M059J (cell line): ENCODE measurements around the gene CYB5B. TPM values are rescaled to one million over a fixed set of nuclear protein-coding genes. Genes with fewer than 3 reads are reported as not detected.

Source experiments
- DNase-seq: peaks from one replicate; pipeline ENCODE4 v3.0.0-alpha.2; 2012; ENCODE audit warnings: low read depth
- total RNA-seq: library from RNA; depleted of rRNA; stranded (reverse); fragments of >200 nt; shearing (Covaris generic); gene quantifications from 2 replicates; pipeline ENCODE4 v1.2.3, GENCODE V29; 2014

Gene CYB5B
- total RNA-seq, 1 experiment from 2014 or later: 206 TPM

DNA sequence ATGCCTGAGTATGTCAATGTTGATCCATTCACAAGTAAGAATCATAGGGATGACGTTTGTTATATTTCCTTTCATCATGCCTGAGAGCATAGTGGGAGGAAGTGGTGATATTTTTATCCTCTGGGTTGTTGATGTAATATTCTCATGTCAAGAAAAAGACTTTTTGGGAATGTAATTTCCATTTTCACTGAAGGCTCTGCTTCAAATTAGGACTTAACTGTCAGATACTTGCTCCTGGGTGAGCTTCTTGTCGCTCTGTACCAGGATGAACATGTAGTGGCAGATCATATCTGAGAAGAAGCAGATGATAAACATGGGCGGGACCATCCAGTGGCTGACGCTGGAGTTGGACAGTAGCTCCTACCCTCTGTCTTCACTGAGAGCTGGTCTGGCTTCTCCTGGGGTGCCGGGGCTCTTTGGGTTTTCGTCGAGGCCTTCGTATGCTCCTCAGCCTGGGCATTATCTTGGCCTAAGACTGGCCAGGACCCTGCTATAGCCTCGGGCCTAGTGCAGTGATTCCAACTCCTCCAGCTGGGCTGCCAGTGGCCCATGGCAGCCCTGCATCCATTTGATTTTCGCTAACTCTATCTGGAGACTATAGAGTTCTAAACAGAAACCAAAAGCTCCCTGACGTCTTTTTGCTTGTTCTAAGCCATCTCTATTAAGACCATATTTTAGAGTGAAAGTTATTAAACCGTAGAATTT, 19.7 kb downstream of the CYB5B start:
- DNase-seq: peak; percentile 43

- DNase-seq: peak; percentile 11
These were observed 20.6 kb downstream of the CYB5B start for GRCh38 chr16:69444873-69445517.

DNA sequence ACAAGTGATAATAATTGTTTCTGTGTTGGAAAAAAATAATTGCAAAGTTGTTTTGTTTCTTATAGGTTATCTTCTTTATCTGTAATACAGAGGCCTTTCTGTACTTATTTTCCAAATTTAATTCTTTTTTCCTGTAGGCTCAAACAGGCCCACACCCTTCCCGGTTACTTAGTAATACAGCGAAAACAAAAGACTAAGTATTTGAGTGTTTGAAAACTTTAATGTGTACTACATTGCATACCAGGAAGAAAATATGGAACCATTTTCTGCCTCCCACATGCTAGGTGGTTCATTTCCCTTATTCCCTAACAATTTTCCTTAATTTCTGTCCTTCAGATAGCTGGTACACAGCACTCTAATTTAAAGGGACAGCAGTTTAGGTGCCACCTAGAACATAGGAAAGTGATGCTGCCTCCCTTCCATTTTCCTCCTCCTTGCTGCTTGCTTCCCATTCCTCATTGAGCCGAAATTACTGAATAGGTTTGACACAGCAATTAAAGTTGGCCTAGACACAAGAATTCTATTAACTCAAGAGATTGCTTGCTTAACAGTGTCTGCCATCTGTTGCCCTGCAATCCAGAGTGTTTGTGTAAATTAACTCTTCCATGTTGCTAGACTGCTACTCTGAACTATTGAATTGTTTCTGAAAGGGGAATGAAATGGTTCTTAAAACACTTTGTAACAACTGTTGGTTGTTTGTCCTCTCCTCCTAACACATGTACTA, 24.2 kb downstream of the CYB5B start:
- DNase-seq: peak; percentile 21

GRCh38 chr16:69451166-69451565, 26.7 kb downstream of the CYB5B start:
- peak; percentile 69 for DNase-seq

- DNase-seq: no peak
These were observed 29.5 kb downstream of the CYB5B start for GRCh38 chr16:69453936-69454335.

- DNase-seq: peak; percentile 53
These were observed 39.5 kb downstream of the CYB5B start for GRCh38 chr16:69463876-69464275.

GRCh38 chr16:69465083-69465721, 40.8 kb downstream of the CYB5B start:
- peak; percentile 92 for DNase-seq

- DNase-seq: peak; percentile 11
These were observed 41.5 kb downstream of the CYB5B start for GRCh38 chr16:69465881-69466280.

GRCh38 chr16:69466547-69466946, 42.1 kb downstream of the CYB5B start:
- DNase-seq: peak; percentile 44

GRCh38 chr16:69467080-69467479, 42.7 kb downstream of the CYB5B start:
- no peak for DNase-seq

DNA sequence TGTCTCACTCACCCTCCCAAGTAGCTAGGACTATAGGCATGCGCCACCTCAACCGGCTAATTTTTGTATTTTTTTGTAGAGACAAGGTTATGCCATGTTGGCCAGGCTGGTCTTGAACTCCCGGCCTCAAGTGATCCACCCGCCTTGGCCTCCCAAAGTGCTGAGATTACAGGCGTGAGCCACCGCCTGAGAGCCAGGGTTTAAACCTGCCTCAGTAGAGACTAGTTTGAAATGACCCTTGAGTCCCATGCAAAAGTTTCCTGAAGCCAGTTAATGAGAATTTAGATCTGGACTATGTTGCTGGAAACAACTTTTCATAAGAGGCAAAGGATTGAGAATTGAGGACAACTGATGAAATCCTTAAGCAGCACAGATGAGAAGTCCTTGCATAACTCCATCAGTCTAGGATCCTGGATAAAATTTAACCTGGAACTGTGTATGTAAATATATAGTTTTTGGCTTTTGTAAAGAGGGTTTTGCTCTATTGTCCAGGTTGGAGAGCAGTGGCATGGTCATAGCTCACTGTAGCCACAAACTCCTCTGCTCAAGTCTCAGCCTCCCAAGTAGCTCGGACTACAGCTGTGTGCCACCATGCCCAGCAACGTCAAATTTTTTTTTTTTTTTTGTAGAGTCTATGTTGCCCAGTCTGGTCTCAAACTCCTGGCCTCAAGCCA, 43.2 kb downstream of the CYB5B start:
- DNase-seq: no peak

DNA sequence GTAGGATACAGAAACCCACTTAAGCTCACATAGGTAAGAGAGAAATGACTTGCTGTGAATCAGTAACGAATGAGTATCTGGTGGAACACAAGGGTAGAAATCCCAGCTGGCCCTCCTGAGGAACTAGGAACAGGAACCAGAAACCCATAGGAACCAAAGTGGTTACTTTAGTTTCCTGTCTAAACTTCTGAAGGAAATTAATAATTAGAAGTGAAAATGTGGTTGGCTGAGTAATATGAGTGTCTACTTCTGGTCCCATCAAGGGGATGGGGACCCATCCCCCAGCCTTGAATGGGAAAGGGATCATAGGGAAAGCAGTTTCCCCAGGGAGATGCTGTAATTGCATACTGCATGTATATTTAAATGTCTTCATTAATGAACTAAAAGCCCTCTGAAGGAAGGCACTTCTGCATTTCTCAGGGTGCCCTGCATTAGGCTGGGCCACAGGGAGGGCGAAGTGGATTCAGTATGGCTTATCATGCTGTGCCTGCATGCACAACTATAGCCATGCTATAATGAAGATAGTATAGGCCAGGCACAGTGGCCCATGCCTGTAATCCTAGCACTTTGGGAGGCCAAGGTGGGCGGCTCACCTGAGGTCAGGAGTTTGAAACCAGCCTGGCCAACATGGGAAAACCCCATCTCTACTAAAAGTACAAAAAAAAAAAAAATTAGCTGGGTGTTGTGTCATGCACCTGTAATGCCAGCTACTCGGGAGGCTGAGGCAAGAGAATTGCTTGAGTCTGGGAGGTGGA, 45.6 kb downstream of the CYB5B start:
- no peak for DNase-seq

DNA sequence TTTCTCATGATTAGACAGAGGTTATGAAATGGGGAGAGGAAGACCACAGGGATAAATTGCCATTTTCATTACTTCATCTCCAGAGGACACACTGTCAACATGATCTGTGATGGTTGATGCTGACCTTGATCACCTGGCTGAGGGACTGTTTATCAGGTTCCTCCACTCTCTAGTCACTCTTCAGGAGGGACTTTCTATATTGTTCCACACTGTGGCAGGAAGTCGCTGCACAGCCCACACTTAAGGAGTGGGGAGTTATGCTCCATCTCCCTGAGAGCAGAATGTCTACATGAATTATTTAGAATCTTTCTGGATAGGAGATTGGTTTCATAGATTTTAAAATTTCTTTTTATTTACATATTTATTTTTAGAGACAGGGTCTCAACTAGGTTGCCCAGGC, 46.7 kb downstream of the CYB5B start:
- DNase-seq: no peak

DNA sequence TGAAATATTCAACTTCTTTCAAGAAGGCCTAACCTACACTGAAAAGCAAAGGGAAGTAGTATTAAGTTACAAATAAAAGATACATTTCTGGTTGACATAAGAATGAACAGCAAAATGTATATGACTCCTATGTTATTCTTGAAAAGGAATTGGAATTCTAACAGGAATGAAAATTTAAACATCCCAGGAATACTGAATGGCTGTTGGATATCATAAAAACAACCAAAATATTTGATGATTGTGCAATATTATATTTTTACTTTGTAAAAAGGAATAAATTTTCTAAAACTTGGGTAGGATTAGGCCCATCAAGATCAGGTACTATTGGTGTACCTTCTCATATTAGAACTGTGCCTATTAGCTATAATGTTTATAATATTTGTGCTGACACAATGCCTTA, 50.0 kb downstream of the CYB5B start:
- no peak for DNase-seq

- DNase-seq: peak; percentile 97
These were observed 52.6 kb downstream of the CYB5B start for GRCh38 chr16:69476920-69477443.

DNA sequence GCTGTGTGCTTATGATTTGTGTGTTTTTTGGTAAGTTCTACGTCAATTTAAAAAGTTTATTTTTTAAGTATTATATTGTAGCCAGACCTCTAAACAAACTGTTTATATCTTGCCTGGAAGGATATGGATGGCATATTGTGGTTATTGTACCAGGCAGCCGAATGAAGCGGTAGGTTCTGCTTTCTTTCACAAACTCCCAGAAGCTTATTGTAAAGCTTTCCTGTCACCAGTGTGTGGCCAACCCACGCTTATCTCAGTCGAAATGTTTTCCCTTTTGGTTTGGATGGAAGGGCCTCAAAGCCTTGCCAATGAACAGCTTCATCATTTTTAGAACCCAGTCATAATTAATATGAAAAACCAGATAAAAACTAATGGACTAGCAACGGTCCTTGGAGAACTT, 53.1 kb downstream of the CYB5B start:
- DNase-seq: peak; percentile 74

DNA sequence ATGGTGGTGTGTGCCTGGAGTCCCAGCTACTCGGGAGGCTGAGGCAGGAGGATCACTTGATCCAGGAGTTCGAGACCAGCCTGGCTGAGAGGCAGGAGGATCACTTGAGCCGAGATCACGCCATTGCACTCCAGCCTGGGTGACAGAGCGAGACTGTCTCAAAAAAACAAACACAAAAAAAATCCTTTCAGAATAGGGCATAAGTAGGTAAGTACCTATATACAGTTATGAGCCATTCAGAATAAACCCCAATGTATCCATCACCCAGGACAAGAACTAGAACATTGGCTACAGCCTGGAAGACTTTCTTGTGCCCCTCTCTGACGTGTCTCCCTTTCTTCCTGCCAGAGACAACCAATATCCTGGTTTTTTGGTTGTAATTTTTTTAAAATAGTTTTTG, 54.3 kb downstream of the CYB5B start:
- DNase-seq: no peak

- DNase-seq: peak; percentile 63
These were observed 55.4 kb downstream of the CYB5B start for GRCh38 chr16:69479775-69480174.

DNA sequence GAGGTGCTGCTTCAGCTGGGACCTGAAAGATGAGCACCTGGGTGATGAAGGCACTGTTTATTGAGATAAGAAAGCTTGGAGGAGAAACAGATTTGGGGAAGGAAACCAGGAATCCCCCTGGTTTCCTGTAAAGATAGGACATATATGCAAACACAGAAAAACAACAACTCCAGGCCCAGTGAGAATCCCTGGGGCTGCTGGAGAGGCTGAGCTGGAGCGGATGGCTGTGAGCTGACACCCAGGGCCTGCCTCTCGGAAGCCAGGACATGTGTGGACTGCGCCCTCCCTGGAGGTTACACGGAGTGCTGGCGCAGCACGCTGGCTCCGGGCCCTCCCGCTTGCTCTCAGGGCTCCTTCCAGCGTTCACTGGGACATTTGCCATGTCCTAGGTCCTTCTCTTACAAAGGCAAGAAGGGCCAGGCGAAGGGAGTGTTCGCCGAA, 57.5 kb downstream of the CYB5B start:
- peak; percentile 80 for DNase-seq

GRCh38 chr16:69482410-69482991, 58.1 kb downstream of the CYB5B start:
- DNase-seq: peak; percentile 84
